HepG2 (cell line): ENCODE data around the gene SLC23A3.

Experiments used
- HES4 ChIP-seq: sonication (generic); formaldehyde crosslinking; IDR thresholded peaks from 2 replicates; pipeline ENCODE4 v1.9.0; 2021; ENCODE audit warnings: mild to moderate bottlenecking, missing genetic modification reagents, borderline replicate concordance
- TF ChIP-seq, protein P1 (sequence below): sonication (generic); formaldehyde crosslinking; IDR thresholded peaks from 2 replicates; pipeline ENCODE4 v1.5.0; 2020; ENCODE audit warnings: mild to moderate bottlenecking, missing genetic modification reagents, moderate library complexity

DNA sequence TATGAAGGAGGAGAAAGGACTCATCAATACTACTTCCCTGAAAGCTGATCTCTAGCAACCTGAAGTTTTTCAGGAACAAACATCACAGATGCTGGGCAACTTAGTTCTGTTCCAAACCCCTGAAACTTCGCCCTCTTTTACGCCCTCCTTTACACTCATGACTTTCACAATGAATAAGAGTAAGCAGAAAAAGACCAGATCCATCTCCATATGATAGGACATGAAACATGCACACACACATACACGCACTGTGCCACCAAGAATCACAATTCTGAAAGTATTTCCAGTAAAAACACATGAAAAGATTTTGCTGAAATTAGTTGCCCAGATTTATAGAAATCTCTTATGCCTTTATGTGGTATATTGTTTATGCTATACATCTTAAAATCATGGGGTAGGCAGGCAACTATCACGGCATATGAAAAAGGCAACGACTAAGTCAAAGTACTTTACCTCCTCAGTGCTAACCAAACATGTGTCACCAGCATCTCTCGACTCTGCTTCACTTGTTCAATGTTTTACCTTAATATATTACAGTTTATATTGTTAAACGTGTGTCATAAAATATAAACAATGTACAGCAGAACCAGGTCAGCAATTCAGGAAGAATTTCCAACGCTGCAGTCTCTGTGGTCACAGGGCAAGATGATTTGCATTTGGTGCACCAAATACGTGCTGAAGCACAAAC, 57.0 kb downstream of the SLC23A3 start:
- no peak for TF ChIP-seq HES4 (CRISPR knock-in tag)
- TF ChIP-seq, protein P1, sequence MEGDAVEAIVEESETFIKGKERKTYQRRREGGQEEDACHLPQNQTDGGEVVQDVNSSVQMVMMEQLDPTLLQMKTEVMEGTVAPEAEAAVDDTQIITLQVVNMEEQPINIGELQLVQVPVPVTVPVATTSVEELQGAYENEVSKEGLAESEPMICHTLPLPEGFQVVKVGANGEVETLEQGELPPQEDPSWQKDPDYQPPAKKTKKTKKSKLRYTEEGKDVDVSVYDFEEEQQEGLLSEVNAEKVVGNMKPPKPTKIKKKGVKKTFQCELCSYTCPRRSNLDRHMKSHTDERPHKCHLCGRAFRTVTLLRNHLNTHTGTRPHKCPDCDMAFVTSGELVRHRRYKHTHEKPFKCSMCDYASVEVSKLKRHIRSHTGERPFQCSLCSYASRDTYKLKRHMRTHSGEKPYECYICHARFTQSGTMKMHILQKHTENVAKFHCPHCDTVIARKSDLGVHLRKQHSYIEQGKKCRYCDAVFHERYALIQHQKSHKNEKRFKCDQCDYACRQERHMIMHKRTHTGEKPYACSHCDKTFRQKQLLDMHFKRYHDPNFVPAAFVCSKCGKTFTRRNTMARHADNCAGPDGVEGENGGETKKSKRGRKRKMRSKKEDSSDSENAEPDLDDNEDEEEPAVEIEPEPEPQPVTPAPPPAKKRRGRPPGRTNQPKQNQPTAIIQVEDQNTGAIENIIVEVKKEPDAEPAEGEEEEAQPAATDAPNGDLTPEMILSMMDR (CRISPR knock-in tag) = no peak
